ENCODE results near the gene ABHD16B.

Gene ABHD16B

DNA sequence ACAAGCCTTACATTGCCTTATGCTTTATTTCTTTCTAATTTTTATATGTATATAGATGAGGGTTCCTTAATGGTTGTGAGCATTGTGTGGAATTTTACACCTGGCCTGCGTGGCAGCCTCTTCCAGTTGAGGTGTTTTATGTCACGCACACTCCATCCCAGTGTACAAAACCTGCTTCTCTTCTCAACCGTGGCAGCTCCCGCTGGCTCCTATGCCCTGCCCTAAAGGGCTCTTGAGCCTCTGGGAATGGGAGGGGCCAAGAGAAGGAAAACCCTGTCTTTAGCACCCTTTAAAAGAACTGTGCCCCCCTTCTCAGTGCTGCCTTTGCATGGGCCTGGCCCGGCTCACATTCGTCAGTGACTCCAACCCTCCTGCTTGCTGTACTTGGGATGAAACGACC is 29.3 kb downstream of the ABHD16B start:
- no peak overlapping the region for H3K27ac ChIP-seq (ENCODE audit: low read depth, low read length, poor library complexity, severe bottlenecking)
- no peaks in the 10 kb centered on the region for H4K20me1 ChIP-seq (ENCODE audit: insufficient read depth, low read length)
- H2AFZ ChIP-seq (ENCODE audit: low read length) = no peak overlapping the region
- H3K4me1 ChIP-seq (ENCODE audit: insufficient read depth, low read length, severe bottlenecking) = no peaks in the 10 kb centered on the region
- H3K9ac ChIP-seq (ENCODE audit: low read length) = no peak overlapping the region
- no peak for TF ChIP-seq EZH2 (IDR thresholded peaks at IDR 0.05; ENCODE audit: borderline replicate concordance, low read length)
- TF ChIP-seq, protein P1, sequence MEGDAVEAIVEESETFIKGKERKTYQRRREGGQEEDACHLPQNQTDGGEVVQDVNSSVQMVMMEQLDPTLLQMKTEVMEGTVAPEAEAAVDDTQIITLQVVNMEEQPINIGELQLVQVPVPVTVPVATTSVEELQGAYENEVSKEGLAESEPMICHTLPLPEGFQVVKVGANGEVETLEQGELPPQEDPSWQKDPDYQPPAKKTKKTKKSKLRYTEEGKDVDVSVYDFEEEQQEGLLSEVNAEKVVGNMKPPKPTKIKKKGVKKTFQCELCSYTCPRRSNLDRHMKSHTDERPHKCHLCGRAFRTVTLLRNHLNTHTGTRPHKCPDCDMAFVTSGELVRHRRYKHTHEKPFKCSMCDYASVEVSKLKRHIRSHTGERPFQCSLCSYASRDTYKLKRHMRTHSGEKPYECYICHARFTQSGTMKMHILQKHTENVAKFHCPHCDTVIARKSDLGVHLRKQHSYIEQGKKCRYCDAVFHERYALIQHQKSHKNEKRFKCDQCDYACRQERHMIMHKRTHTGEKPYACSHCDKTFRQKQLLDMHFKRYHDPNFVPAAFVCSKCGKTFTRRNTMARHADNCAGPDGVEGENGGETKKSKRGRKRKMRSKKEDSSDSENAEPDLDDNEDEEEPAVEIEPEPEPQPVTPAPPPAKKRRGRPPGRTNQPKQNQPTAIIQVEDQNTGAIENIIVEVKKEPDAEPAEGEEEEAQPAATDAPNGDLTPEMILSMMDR (IDR thresholded peaks at IDR 0.05; ENCODE audit: low read length) = no peak
- no peaks in the 10 kb centered on the region for H3K27me3 ChIP-seq (ENCODE audit: insufficient read depth, low read length)
- H3K79me2 ChIP-seq (ENCODE audit: insufficient read depth, low read length) = peaks cover 2% of the 10 kb centered on the region
- no peaks in the 10 kb centered on the region for H3K9me3 ChIP-seq (ENCODE audit: low read length)
- no peak overlapping the region for H3K4me2 ChIP-seq (ENCODE audit: low read length)
- no peaks in the 10 kb centered on the region for H3F3A ChIP-seq (ENCODE audit: insufficient read depth, low read length)
- no peak overlapping the region for H3K4me3 ChIP-seq (ENCODE audit: low read depth, low read length, poor library complexity, severe bottlenecking)
- peaks cover 38% of the 10 kb centered on the region for H3K36me3 ChIP-seq (ENCODE audit: insufficient read depth, low read length)
- no peaks in the 10 kb centered on the region for H3K9me2 ChIP-seq (ENCODE audit: low read depth, low read length)

DNA sequence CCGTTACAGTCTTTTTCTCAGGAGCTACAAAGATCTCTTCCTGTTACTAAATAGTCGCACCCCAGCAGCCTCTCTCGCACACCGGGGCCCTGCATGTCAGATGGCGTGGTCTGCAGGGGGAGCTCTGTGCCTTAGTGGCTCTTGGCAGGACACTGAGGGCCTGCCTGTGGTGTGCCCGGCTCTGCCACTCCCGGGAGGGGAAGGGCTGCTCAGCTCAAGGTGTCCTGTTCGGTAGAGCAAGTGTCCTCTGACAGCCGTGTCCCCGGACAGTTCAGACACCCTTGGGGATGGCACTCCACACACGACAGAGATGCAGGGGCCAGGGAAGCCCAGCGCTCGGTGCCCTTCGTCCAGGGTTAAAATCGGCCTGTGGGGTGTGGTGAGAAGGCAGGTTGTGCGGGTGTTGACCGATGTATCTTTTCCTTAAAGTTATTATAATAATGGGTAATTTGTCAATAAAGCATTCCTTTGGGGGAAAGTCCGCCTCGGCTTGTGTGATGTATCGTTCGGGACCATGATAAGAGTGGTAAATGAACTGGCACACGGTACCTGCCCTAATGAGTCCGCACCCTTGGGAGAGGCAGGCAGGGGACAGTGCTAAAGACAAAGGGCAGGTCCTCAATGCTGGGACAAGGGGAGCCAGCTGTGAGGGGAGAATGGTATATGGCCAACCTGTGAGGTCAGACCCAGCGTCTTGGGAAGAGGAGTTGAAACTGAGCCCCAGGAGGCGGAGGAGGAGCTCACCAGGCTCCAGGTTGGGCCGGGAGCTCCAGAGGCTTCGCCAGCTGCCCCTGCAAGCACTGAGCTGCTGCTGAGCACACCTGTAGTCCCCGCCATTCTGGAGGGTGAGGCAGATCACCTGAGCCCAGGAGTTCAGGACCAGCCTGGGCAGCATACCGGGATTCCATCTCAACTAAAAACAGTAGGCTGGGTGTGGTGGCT is 30.0 kb downstream of the ABHD16B start:
- Histone ChIP-seq H3K36me3 (ENCODE audit: insufficient read depth, low read length) (peaks cover 34% of the 10 kb centered on the region), H3K27ac (ENCODE audit: low read depth, low read length, poor library complexity, severe bottlenecking) (no peak overlapping the region), H3K4me3 (ENCODE audit: low read depth, low read length, poor library complexity, severe bottlenecking) (no peak overlapping the region), H3F3A (ENCODE audit: insufficient read depth, low read length) (no peaks in the 10 kb centered on the region), H3K79me2 (ENCODE audit: insufficient read depth, low read length) (peaks cover 9% of the 10 kb centered on the region), H3K9ac (ENCODE audit: low read length) (no peak overlapping the region), H2AFZ (ENCODE audit: low read length) (no peak overlapping the region), H3K27me3 (ENCODE audit: insufficient read depth, low read length) (no peaks in the 10 kb centered on the region), H3K4me2 (ENCODE audit: low read length) (no peak overlapping the region), H3K9me2 (ENCODE audit: low read depth, low read length) (no peaks in the 10 kb centered on the region), H3K4me1 (ENCODE audit: insufficient read depth, low read length, severe bottlenecking) (peaks cover 5% of the 10 kb centered on the region), H3K9me3 (ENCODE audit: low read length) (no peaks in the 10 kb centered on the region), H4K20me1 (ENCODE audit: insufficient read depth, low read length) (no peaks in the 10 kb centered on the region)
- TF ChIP-seq, protein P1 (IDR thresholded peaks at IDR 0.05; ENCODE audit: low read length) = peak; percentile 1
- TF ChIP-seq EZH2 (IDR thresholded peaks at IDR 0.05; ENCODE audit: borderline replicate concordance, low read length) = no peak

DNA sequence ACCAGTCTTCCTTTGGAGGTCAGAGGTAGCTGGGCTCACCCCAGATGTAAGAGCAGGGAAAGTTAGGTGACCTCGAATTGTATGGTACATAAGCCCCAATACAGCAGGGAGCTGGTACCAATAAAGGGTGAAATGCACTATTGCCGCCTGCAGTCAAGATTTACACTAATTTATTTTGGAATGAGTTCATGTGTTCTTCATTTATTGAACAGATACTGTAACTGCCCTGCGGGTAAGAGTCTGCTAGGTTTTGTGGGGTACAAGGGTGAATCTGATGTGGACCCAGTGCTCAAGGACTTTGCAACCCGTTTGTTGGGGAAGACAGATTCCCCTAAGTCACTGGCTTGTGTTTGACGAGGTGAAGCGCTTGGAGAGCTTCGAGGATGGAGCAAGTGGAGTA is 31.1 kb downstream of the ABHD16B start:
- Histone ChIP-seq H2AFZ (ENCODE audit: low read length) (no peak overlapping the region), H3K4me2 (ENCODE audit: low read length) (no peak overlapping the region), H4K20me1 (ENCODE audit: insufficient read depth, low read length) (no peaks in the 10 kb centered on the region), H3K36me3 (ENCODE audit: insufficient read depth, low read length) (peaks cover 31% of the 10 kb centered on the region), H3K9me3 (ENCODE audit: low read length) (no peaks in the 10 kb centered on the region), H3K79me2 (ENCODE audit: insufficient read depth, low read length) (peaks cover 19% of the 10 kb centered on the region), H3K27me3 (ENCODE audit: insufficient read depth, low read length) (no peaks in the 10 kb centered on the region), H3K4me3 (ENCODE audit: low read depth, low read length, poor library complexity, severe bottlenecking) (no peak overlapping the region), H3K9me2 (ENCODE audit: low read depth, low read length) (no peaks in the 10 kb centered on the region), H3F3A (ENCODE audit: insufficient read depth, low read length) (no peaks in the 10 kb centered on the region), H3K9ac (ENCODE audit: low read length) (no peak overlapping the region), H3K27ac (ENCODE audit: low read depth, low read length, poor library complexity, severe bottlenecking) (no peak overlapping the region), H3K4me1 (ENCODE audit: insufficient read depth, low read length, severe bottlenecking) (peaks cover 16% of the 10 kb centered on the region)
- no peak for TF ChIP-seq EZH2 (IDR thresholded peaks at IDR 0.05; ENCODE audit: borderline replicate concordance, low read length)
